Ishikawa (cell line): ENCODE data around the gene SASH1.

Source experiments
- CEBPB ChIP-seq: IDR thresholded peaks from 2 replicates; pipeline ENCODE4 v1.6.1; 2012
- CREB1 ChIP-seq: IDR thresholded peaks from 2 replicates; pipeline ENCODE4 v1.6.1; 2012; ENCODE audit warnings: low read depth
- EGR1 ChIP-seq: IDR thresholded peaks from 2 replicates; pipeline ENCODE4 v1.6.1; 2012
- EP300 ChIP-seq: IDR thresholded peaks from 2 replicates; pipeline ENCODE4 v1.6.1; 2012; ENCODE audit warnings: borderline replicate concordance
- FOXM1 ChIP-seq: IDR thresholded peaks from 2 replicates; pipeline ENCODE4 v1.6.1; 2012; ENCODE audit warnings: low read depth, borderline replicate concordance
- MAX ChIP-seq: IDR thresholded peaks from 2 replicates; pipeline ENCODE4 v1.6.1; 2012
- NFIC ChIP-seq: IDR thresholded peaks from 2 replicates; pipeline ENCODE4 v1.6.1; 2012
- RAD21 ChIP-seq: IDR thresholded peaks from 2 replicates; pipeline ENCODE4 v1.6.1; 2012; ENCODE audit warnings: low read depth
- REST ChIP-seq: IDR thresholded peaks from 2 replicates; pipeline ENCODE4 v1.6.1; 2012; ENCODE audit warnings: low read depth, mild to moderate bottlenecking
- TAF1 ChIP-seq: IDR thresholded peaks from 2 replicates; pipeline ENCODE4 v1.6.1; 2012; ENCODE audit warnings: low read depth, mild to moderate bottlenecking
- TCF12 ChIP-seq: IDR thresholded peaks from 2 replicates; pipeline ENCODE4 v1.6.1; 2012; ENCODE audit warnings: low read depth
- TEAD4 ChIP-seq: IDR thresholded peaks from 2 replicates; pipeline ENCODE4 v1.6.1; 2012
- USF1 ChIP-seq: IDR thresholded peaks from 2 replicates; pipeline ENCODE4 v1.6.1; 2012
- YY1 ChIP-seq: IDR thresholded peaks from 2 replicates; pipeline ENCODE4 v1.6.1; 2012; ENCODE audit warnings: low read depth
- ZBTB7A ChIP-seq: IDR thresholded peaks from 2 replicates; pipeline ENCODE4 v1.6.1; 2012; ENCODE audit warnings: low read depth

SASH1 gene

GRCh38 chr6:148550569-148550968, 207.9 kb downstream of the SASH1 start:
- TF ChIP-seq CEBPB = no peak
- TF ChIP-seq FOXM1 = no peak
- no peak for TF ChIP-seq USF1
- TF ChIP-seq RAD21 = no peak
- TF ChIP-seq TAF1 = no peak
- no peak for TF ChIP-seq YY1
- TF ChIP-seq TCF12 = no peak
- no peak for TF ChIP-seq EP300

GRCh38 chr6:148551226-148551625, 208.6 kb downstream of the SASH1 start:
- no peak for TF ChIP-seq EP300

- no peak for TF ChIP-seq YY1
- TF ChIP-seq CEBPB = no peak
- TF ChIP-seq MAX = no peak
- no peak for TF ChIP-seq TCF12
- TF ChIP-seq EP300 = no peak
- TF ChIP-seq ZBTB7A = no peak
- TF ChIP-seq TEAD4 = no peak
- TF ChIP-seq REST = no peak
These were observed 213.8 kb downstream of the SASH1 start for GRCh38 chr6:148556410-148556809.

GRCh38 chr6:148557796-148558321, 215.2 kb downstream of the SASH1 start:
- TF ChIP-seq EGR1 (no peak), CEBPB (no peak), NFIC (no peak), YY1 (no peak), TAF1 (no peak), USF1 (no peak), FOXM1 (no peak), RAD21 (no peak)

- TF ChIP-seq ZBTB7A (peak; percentile 63; the same call in 1 of the 2 replicates), RAD21 (peak; percentile 85), MAX (peak; percentile 92), USF1 (peak; percentile 71), EGR1 (no peak), TEAD4 (0 out of 2 replicates have a peak, but pooled peaks have one; percentile 8), REST (no peak), CEBPB (no peak), TCF12 (no peak; the same call in 1 of the 2 replicates)
These were observed 217.3 kb downstream of the SASH1 start for GRCh38 chr6:148559848-148560433.

GRCh38 chr6:148561629-148562028, 219.0 kb downstream of the SASH1 start:
- TF ChIP-seq FOXM1 (no peak), EGR1 (no peak), USF1 (no peak), NFIC (no peak), CEBPB (no peak), ZBTB7A (no peak), TCF12 (no peak), RAD21 (no peak), REST (no peak), CREB1 (no peak), EP300 (no peak), TAF1 (no peak), YY1 (no peak), MAX (no peak)
